Type B pancreatic cell (in vitro differentiated cells): ENCODE measurements around the gene TTF1. TPM values are rescaled to one million over a fixed set of nuclear protein-coding genes. Genes with fewer than 3 reads are reported as not detected.

Experiments
- DNase-seq: peaks from one replicate; pipeline ENCODE4 v3.0.0; 2021; ENCODE audit warnings: mixed read lengths; ENCODE audit not compliant: unreplicated experiment; ENCODE audit errors: extremely low spot score
- H3K27ac Mint-ChIP-seq: 2 replicates; pipeline ENCODE4 v1.8.0; 2021; ENCODE audit warnings: mild to moderate bottlenecking, mixed read lengths
- H3K27me3 Mint-ChIP-seq: 2 replicates; pipeline ENCODE4 v1.8.0; 2021; ENCODE audit warnings: mixed read lengths
- H3K36me3 Mint-ChIP-seq: 2 replicates; pipeline ENCODE4 v1.8.0; 2021; ENCODE audit warnings: mixed read lengths
- H3K4me1 Mint-ChIP-seq: one replicate; pipeline ENCODE4 v1.8.0; 2021; ENCODE audit warnings: mixed read lengths; ENCODE audit not compliant: unreplicated experiment
- H3K4me3 Mint-ChIP-seq: 2 replicates; pipeline ENCODE4 v1.8.0; 2021; ENCODE audit warnings: mild to moderate bottlenecking, mixed read lengths
- H3K9me3 Mint-ChIP-seq: 2 replicates; pipeline ENCODE4 v1.8.0; 2021; ENCODE audit warnings: mixed read lengths
- CTCF ChIP-seq: fragments of 200-600 bp; sonication (generic); conservative IDR thresholded peaks from 2 replicates; pipeline ENCODE4 v1.5.0; 2021; ENCODE audit warnings: antibody characterized with exemption, mild to moderate bottlenecking
- total RNA-seq: library from RNA; stranded (reverse); gene quantifications from 2 replicates; pipeline ENCODE4 v1.2.1, GENCODE V29; 2021; ENCODE audit warnings: low replicate concordance

TTF1 gene
- total RNA-seq, 1 donor from 2014 or later: 18.6 TPM

GRCh38 chr9:132430998-132431397, 24.4 kb upstream of the TTF1 start:
- DNase-seq: no peak
- peaks cover 10% of the 10 kb centered on the region for H3K4me1 Mint-ChIP-seq
- no peak for TF ChIP-seq CTCF
- no peaks in the 10 kb centered on the region for H3K9me3 Mint-ChIP-seq
- no peaks in the 10 kb centered on the region for H3K36me3 Mint-ChIP-seq
- no peak overlapping the region for H3K27ac Mint-ChIP-seq
- peaks cover 78% of the 10 kb centered on the region for H3K27me3 Mint-ChIP-seq
- no peak overlapping the region for H3K4me3 Mint-ChIP-seq

- H3K27me3 Mint-ChIP-seq: peaks cover 90% of the 10 kb centered on the region
These were observed 20.2 kb upstream of the TTF1 start for GRCh38 chr9:132426639-132427414.

GRCh38 chr9:132425675-132426062, 19.0 kb upstream of the TTF1 start:
- no peak for TF ChIP-seq CTCF
- DNase-seq: no peak
- Mint-ChIP-seq H3K36me3 (no peaks in the 10 kb centered on the region), H3K27ac (no peak overlapping the region), H3K27me3 (peaks cover 88% of the 10 kb centered on the region), H3K4me1 (peaks cover 11% of the 10 kb centered on the region), H3K9me3 (no peaks in the 10 kb centered on the region), H3K4me3 (no peak overlapping the region)

More at GRCh38 chr9:132426639-132427414, 20.2 kb upstream of the TTF1 start:
- DNase-seq: no peak
- Mint-ChIP-seq H3K27ac (no peak overlapping the region), H3K4me3 (no peak overlapping the region), H3K36me3 (no peaks in the 10 kb centered on the region), H3K4me1 (peaks cover 11% of the 10 kb centered on the region), H3K9me3 (no peaks in the 10 kb centered on the region)
- no peak for TF ChIP-seq CTCF

GRCh38 chr9:132424857-132425674, 18.4 kb upstream of the TTF1 start:
- no peak for DNase-seq
- Mint-ChIP-seq H3K36me3 (no peaks in the 10 kb centered on the region), H3K27me3 (peaks cover 85% of the 10 kb centered on the region), H3K4me1 (peaks cover 11% of the 10 kb centered on the region), H3K4me3 (no peak overlapping the region), H3K27ac (no peak overlapping the region), H3K9me3 (no peaks in the 10 kb centered on the region)
- TF ChIP-seq CTCF: no peak

GRCh38 chr9:132423503-132423902, 16.9 kb upstream of the TTF1 start:
- DNase-seq: no peak
- Mint-ChIP-seq H3K4me1 (peaks cover 11% of the 10 kb centered on the region), H3K4me3 (no peak overlapping the region), H3K9me3 (no peaks in the 10 kb centered on the region), H3K27ac (no peak overlapping the region), H3K36me3 (no peaks in the 10 kb centered on the region), H3K27me3 (peaks cover 90% of the 10 kb centered on the region)
- no peak for TF ChIP-seq CTCF
